HG03108 (cell line): ENCODE data around the gene ASTN2.
"Not testable (repeated sequence)": the region's sequence is repeated elsewhere in the genome, so short reads cannot be mapped to it uniquely, and the experiment has no call there.

Experiments used
- ATAC-seq: cut with Tn5 transposase; IDR thresholded peaks from one replicate; pipeline ENCODE4 v1.9.1; 2021; ENCODE audit warnings: moderate library complexity; ENCODE audit not compliant: unreplicated experiment

ASTN2 gene

GRCh38 chr9:117084221-117084620 is 330.6 kb downstream of the ASTN2 start:
- ATAC-seq, result no peak

- ATAC-seq, result no peak
Measured at GRCh38 chr9:117083559-117083958, 331.3 kb downstream of the ASTN2 start.

DNA sequence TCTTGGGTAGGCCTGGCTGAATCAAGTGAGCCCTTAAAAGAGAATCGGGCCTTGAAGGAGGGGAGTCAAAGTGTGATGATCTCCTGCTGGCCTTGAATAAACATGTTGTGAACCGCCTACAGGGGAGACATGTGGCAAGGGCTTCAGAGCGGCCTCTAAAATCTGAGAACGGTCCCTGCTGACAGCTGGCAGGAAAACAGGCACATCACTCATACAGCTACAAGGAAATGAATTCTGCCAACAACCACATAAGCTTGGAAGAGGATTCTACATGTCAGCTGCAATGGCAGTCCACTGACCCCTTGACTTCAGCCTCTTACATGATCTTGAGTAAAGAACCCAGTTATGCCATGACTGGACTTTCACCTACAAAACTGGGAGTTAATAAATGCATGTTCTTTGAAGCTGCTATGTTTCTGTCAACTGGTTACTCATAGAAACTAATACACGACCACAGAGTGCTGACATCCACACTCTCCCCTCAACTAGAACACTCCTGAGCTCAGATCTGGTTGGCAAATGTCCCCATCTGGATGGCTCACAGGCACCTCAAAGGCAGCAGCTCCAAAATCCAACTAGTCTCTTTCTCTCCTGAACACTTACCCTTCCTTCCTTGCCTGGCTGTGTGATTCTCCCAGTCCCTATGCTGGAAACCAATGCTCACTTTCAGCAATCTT is 333.1 kb downstream of the ASTN2 start:
- no peak for ATAC-seq

GRCh38 chr9:117080765-117081390 is 334.0 kb downstream of the ASTN2 start:
- no peak for ATAC-seq

DNA sequence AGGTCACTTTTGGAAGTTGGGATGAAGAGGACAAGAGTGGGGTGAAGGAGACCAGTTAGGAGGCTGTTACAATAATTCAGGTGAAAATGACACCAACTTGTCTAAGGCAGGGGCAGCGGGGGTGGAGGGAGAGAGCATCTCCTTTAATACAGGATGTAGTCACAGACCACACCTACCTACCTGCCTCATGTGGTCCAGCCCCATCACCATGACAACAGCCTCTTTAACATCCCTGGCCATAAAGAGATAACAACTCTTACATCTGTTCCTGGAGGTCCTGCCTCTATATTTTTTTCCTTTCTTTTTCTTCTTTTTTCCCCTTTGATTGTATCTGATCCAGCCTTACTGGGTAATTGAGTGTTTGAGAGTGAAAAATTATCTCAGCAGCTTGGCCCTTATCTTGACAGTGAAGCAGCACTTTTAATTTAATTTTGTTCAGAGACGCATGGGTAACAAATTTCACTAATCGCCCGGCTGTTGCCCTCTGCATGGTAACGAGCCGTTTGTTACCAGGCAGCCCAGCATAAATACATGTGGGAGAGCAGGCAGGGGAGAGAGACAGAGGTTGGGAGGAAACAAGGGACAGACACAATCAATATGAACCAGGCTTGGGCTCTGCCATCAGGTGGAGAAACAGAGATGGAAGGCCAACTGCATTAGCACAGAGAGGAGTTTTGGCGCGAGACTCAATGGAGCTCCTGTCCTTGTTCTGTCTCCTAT is 338.1 kb downstream of the ASTN2 start:
- no peak for ATAC-seq

DNA sequence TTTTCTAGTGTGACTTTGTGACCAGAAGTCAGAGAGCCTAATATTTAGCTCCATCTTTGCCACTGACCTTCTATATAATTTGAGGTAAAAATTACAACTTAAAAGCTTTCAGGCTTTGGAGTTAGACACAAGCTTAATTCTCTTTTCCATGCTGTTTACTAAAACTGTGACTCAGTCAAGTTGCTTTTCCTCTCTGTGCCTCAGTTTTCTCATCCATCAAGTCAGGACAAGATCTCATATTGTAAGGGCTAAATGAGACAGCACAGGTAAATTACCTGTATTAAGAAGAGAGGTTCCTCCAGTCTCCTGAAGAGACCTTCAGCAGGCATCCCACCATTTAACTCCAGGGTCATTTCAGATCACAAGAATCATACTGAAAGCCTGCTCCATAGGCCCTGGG is 339.2 kb downstream of the ASTN2 start:
- no peak for ATAC-seq

- no peak for ATAC-seq
Measured at GRCh38 chr9:117074784-117075520, 339.9 kb downstream of the ASTN2 start.

GRCh38 chr9:117074342-117074662 is 340.6 kb downstream of the ASTN2 start:
- no peak for ATAC-seq

GRCh38 chr9:117073539-117074341 is 341.1 kb downstream of the ASTN2 start:
- no peak for ATAC-seq

- no peak for ATAC-seq
Measured at GRCh38 chr9:117073071-117073470, 341.8 kb downstream of the ASTN2 start.

DNA sequence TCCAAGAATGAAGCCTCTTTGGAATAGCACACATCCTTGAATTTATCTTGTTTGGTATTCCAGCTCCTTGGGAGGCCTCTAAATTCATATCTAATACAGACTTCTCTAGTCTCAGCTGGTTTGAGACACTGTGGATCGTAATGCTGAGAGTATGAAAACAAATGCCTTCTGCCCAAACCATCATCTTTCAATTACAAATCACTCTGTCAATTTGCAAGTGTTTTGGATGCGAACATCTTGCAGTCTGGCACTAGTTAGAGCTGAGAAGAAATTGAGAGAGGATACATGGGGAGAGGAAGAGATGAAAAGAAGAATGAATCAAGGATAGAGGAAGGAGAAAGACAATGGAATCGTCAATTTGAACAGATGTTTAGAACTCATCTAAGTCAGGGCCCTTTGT is 342.6 kb downstream of the ASTN2 start:
- ATAC-seq, result no peak

- ATAC-seq, result not testable (repeated sequence)
Measured at GRCh38 chr9:117071673-117072207, 343.1 kb downstream of the ASTN2 start.

DNA sequence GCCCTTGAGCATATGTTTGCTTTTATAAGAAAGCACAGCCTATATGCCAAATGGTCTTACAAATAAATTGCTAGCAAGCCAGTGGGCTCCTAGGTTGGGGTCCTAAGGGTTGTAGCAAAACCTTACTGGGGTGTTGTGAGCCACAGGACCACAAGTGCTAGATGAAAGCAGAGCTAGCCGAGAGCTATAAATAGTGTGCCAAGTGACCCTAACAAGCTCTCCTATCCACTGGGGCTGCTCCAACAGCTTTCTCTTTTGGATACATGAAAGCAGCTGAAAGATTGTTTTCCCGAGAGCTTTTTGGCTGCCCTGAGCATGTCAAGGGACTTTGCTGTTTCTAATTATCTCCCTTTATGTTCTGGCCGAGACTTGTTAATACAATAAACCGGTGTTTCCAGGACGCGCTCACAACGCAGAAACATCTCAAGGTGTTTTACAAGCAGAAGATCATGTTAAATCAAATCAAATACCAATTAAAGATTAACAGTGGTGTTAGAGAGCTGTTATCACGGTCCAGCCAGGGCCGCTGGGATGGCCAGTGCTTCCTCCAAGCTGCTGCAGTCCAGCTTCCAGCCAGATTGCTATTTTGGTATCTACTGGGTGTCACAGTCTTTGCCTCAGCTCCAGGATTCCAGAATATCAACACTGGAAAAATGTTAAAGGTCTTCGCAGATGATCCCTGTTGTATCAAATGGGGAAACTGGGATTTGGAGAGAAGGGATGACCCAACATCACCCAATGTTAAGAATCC is 351.0 kb downstream of the ASTN2 start:
- no peak for ATAC-seq

GRCh38 chr9:117060963-117061362 is 353.9 kb downstream of the ASTN2 start:
- ATAC-seq, result no peak

DNA sequence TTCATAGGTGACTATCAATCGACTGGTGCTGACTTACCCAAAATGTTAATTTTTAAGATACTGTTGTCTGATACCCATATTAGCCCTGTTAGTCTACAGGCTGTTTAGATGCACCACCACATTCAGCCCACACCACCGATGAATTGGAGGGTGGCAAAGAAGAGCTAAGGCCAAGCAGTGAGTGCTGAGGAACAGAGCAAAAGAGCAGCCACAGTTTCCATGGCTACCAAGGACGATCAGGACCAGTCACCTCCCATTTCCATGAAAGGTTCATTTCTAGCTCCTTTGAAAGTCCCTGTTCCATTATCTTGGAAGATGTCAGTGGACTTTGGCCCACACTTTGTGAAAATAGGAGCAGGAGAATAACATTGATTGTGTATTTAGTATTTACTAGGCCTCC is 364.9 kb downstream of the ASTN2 start:
- ATAC-seq, result no peak

DNA sequence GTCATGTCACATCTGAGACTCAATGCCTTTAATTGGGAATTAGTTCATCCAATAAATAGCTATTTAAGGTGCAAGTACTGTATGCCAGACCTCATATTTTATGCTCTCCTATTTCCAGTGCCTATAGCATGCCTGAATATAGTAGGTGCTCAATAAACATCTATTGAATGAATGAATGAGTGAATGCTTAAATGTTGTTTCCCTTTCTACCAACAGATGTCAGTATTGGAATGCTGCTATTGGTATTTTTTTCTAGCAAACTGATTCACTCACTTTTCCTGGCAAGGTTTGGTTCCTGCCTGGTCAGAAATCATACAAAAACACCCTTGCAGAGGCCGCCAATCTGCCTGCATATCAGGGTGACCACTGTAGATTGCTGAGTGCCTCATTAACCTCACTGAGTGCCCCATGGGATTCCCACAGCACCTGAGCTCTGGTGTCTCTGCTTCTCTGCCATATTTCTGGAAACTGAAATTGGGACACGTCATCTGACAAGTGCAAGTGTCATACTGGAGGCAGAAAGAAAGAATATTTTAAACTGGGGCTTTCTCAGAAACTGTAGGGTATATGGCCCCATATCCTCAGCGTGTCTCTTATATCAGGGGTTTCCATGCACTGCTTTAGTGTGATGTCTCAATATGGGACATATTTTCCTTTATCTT is 368.1 kb downstream of the ASTN2 start:
- ATAC-seq, result no peak

DNA sequence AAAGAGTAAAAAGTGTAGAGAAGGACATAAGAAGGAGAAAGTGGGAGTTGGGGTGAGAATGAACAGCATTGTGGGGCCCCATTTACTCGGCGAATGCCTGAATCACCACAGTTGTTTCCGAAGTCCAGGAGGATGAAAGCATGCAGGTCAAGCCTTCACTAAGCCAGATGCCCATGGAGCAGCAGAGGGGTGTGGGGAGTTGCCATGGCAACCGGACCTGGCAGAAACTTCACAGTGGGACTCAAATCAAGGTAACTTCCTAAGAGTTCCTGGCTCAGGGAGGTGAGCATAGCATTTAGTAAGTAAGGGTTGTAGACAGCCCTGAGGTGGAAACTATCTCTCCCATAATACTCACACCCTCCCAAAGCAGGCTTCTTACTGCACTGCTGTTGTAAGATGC is 370.6 kb downstream of the ASTN2 start:
- no peak for ATAC-seq

- no peak for ATAC-seq
Measured at GRCh38 chr9:117043159-117043558, 371.7 kb downstream of the ASTN2 start.

DNA sequence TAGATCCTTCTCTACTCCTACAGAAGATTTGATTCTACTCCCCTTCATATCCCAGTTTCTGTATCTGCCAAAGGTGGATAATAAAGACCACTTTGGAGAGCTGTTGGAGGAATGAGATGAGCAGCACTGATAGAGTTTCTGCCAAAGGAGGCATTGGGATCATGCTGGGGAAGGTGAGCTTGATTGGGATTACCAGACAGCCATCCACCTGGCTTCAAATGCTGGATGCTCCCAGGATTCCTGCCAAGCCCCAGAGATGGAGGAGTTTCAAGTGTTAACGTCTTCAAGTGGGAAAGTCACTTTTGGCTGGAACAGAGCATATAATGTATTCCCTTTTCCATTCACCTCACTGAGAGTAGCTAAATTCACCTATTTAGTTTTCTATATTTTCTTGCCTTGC is 379.3 kb downstream of the ASTN2 start:
- no peak for ATAC-seq
